Endodermal cell (in vitro differentiated cells): ENCODE data around the gene DLD. TPM values are rescaled to one million over a fixed set of nuclear protein-coding genes. Genes with fewer than 3 reads are reported as not detected.
A peak's percentile ranks its signal among the peaks of the same experiment; 100 is the strongest.

Experiments
- DNase-seq: peaks from one replicate; pipeline ENCODE4 v3.0.0-alpha.2; 2017
- H3K27ac ChIP-seq: 2 replicates; pipeline ENCODE4 v1.5.1; 2013; ENCODE audit warnings: mild to moderate bottlenecking, low read depth, low read length, moderate library complexity
- H3K27me3 ChIP-seq: 2 replicates; pipeline ENCODE4 v1.6.1; 2013; ENCODE audit warnings: mild to moderate bottlenecking, low read length, moderate library complexity; ENCODE audit not compliant: insufficient read depth, control insufficient read depth, poor library complexity, severe bottlenecking
- H3K36me3 ChIP-seq: 2 replicates; pipeline ENCODE4 v1.7.0; 2013; ENCODE audit warnings: mild to moderate bottlenecking, low read length, moderate library complexity; ENCODE audit not compliant: control insufficient read depth, insufficient read depth
- H3K4me1 ChIP-seq: one replicate; pipeline ENCODE4 v1.7.0; 2013; ENCODE audit warnings: low read length; ENCODE audit not compliant: control insufficient read depth, insufficient read depth
- H3K4me3 ChIP-seq: 2 replicates; pipeline ENCODE4 v1.5.1; 2013; ENCODE audit warnings: mild to moderate bottlenecking, low read length, moderate library complexity
- H3K9ac ChIP-seq: 2 replicates; pipeline ENCODE4 v1.6.1; 2013; ENCODE audit warnings: mild to moderate bottlenecking, low read length, moderate library complexity; ENCODE audit not compliant: poor library complexity, severe bottlenecking; ENCODE audit errors: extremely low read depth
- H3K9me3 ChIP-seq: 2 replicates; pipeline ENCODE4 v1.6.1; 2013; ENCODE audit warnings: mild to moderate bottlenecking, low read length, moderate library complexity; ENCODE audit not compliant: control insufficient read depth
- H3K27ac Mint-ChIP-seq: 2 replicates; pipeline ENCODE4 v1.8.0; 2020; ENCODE audit warnings: mixed read lengths
- H3K27me3 Mint-ChIP-seq: 2 replicates; pipeline ENCODE4 v1.8.0; 2021; ENCODE audit warnings: mild to moderate bottlenecking, mixed read lengths; ENCODE audit not compliant: insufficient read depth
- H3K36me3 Mint-ChIP-seq: 2 replicates; pipeline ENCODE4 v1.8.0; 2020; ENCODE audit warnings: low read depth, mixed read lengths
- H3K4me1 Mint-ChIP-seq: 2 replicates; pipeline ENCODE4 v1.8.0; 2020; ENCODE audit warnings: mixed read lengths
- H3K4me3 Mint-ChIP-seq: 2 replicates; pipeline ENCODE4 v1.8.0; 2020; ENCODE audit warnings: mild to moderate bottlenecking, moderate library complexity, mixed read lengths
- H3K9me3 Mint-ChIP-seq: 2 replicates; pipeline ENCODE4 v1.8.0; 2020; ENCODE audit warnings: mild to moderate bottlenecking, mixed read lengths
- CTCF ChIP-seq: fragments of 200-600 bp; sonication (generic); conservative IDR thresholded peaks from 2 replicates; pipeline ENCODE4 v1.5.0; 2021; ENCODE audit warnings: antibody characterized with exemption, mild to moderate bottlenecking
- WGBS, 2 experiments: methylation state at CpG; one replicate each; pipeline versions ENCODE4 v1.1.5 to v1.1.7; 2013; ENCODE audit warnings: missing lambda C conversion rate in 2 of 2, mixed read lengths in 1 of 2; ENCODE audit not compliant: insufficient coverage in 1 of 2, insufficient read length in 1 of 2; 5-methylcytosine and 5-hydroxymethylcytosine counted together
- total RNA-seq, 2 donors: library from RNA; stranded (reverse); fragmentation: NEBNext Ultra II Directional in 1 of 2; extraction: Animal tissue kit (Norgen Biotek cat#: 25700) in 1 of 2; gene quantifications; 2 replicates in 1 of 2; 3 replicates in 1 of 2; pipeline ENCODE4 v1.2.1, GENCODE V29; 2021

Gene DLD
- total RNA-seq, 2 donors from 2014 or later: 82.4 to 82.5 TPM

GRCh38 chr7:107874111-107874510 is 16.9 kb upstream of the DLD start:
- 60 to 85% methylated on average over 1 to 2 of the region's 2 CpGs for WGBS, 2 experiments
- no peaks in the 10 kb centered on the region for H3K9me3 ChIP-seq
- no peaks in the 10 kb centered on the region for H3K27me3 Mint-ChIP-seq
- no peak overlapping the region for H3K4me3 Mint-ChIP-seq
- no peak for DNase-seq
- no peak overlapping the region for H3K27ac ChIP-seq
- no peak overlapping the region for H3K27ac Mint-ChIP-seq
- no peaks in the 10 kb centered on the region for H3K27me3 ChIP-seq
- H3K36me3 Mint-ChIP-seq: no peaks in the 10 kb centered on the region
- H3K4me1 Mint-ChIP-seq: no peaks in the 10 kb centered on the region
- no peaks in the 10 kb centered on the region for H3K9me3 Mint-ChIP-seq
- H3K4me1 ChIP-seq: no peaks in the 10 kb centered on the region
- H3K9ac ChIP-seq: no peak overlapping the region
- H3K4me3 ChIP-seq: no peak overlapping the region
- no peaks in the 10 kb centered on the region for H3K36me3 ChIP-seq
- no peak for TF ChIP-seq CTCF

GRCh38 chr7:107874605-107875446 is 16.2 kb upstream of the DLD start:
- Histone ChIP-seq H3K27ac (no peak overlapping the region), H3K36me3 (no peaks in the 10 kb centered on the region), H3K4me3 (no peak overlapping the region), H3K27me3 (no peaks in the 10 kb centered on the region), H3K9ac (no peak overlapping the region), H3K9me3 (no peaks in the 10 kb centered on the region), H3K4me1 (no peaks in the 10 kb centered on the region)
- no peaks in the 10 kb centered on the region for H3K36me3 Mint-ChIP-seq
- H3K27ac Mint-ChIP-seq: no peak overlapping the region
- H3K4me1 Mint-ChIP-seq: no peaks in the 10 kb centered on the region
- H3K4me3 Mint-ChIP-seq: no peak overlapping the region
- H3K27me3 Mint-ChIP-seq: no peaks in the 10 kb centered on the region
- 26 to 30% methylated on average over 5 to 6 of the region's 6 CpGs for WGBS, 2 experiments
- H3K9me3 Mint-ChIP-seq: no peaks in the 10 kb centered on the region
- TF ChIP-seq CTCF: peak; percentile 83
- peak; percentile 65 for DNase-seq

GRCh38 chr7:107876916-107877315 is 14.1 kb upstream of the DLD start:
- WGBS, 2 experiments: 89 to 100% methylated on average over 1 to 2 of the region's 2 CpGs
- no peaks in the 10 kb centered on the region for H3K27me3 Mint-ChIP-seq
- no peak overlapping the region for H3K27ac Mint-ChIP-seq

More at GRCh38 chr7:107876916-107877315, 14.1 kb upstream of the DLD start:
- no peak overlapping the region for H3K27ac ChIP-seq
- DNase-seq: no peak
- no peak for TF ChIP-seq CTCF
- H3K4me3 Mint-ChIP-seq: no peak overlapping the region
- no peaks in the 10 kb centered on the region for H3K9me3 Mint-ChIP-seq
- H3K4me1 Mint-ChIP-seq: no peaks in the 10 kb centered on the region
- H3K4me1 ChIP-seq: no peaks in the 10 kb centered on the region
- no peaks in the 10 kb centered on the region for H3K9me3 ChIP-seq
- H3K9ac ChIP-seq: no peak overlapping the region
- no peak overlapping the region for H3K4me3 ChIP-seq
- H3K27me3 ChIP-seq: no peaks in the 10 kb centered on the region
- no peaks in the 10 kb centered on the region for H3K36me3 ChIP-seq
- H3K36me3 Mint-ChIP-seq: no peaks in the 10 kb centered on the region
